GM21529 (cell line): Measurements from ENCODE around the gene HOXA2.

Source experiments
- ATAC-seq: cut with Tn5 transposase; IDR thresholded peaks from one replicate; pipeline ENCODE4 v1.9.1; 2021; ENCODE audit not compliant: unreplicated experiment

HOXA2 gene

GRCh38 chr7:27126596-27127327 lies 24.3 kb upstream of the HOXA2 start:
- no peak for ATAC-seq

GRCh38 chr7:27125986-27126394 lies 23.5 kb upstream of the HOXA2 start:
- ATAC-seq, result no peak

- no peak for ATAC-seq
Observed at GRCh38 chr7:27124902-27125689, 22.6 kb upstream of the HOXA2 start.

GRCh38 chr7:27124096-27124901 lies 21.8 kb upstream of the HOXA2 start:
- ATAC-seq, result no peak

GRCh38 chr7:27123477-27124053 lies 21.1 kb upstream of the HOXA2 start:
- no peak for ATAC-seq

- ATAC-seq, result no peak
Observed at GRCh38 chr7:27123007-27123476, 20.6 kb upstream of the HOXA2 start.

GRCh38 chr7:27122077-27122910 lies 19.8 kb upstream of the HOXA2 start:
- ATAC-seq, result no peak

GRCh38 chr7:27121684-27122076 lies 19.2 kb upstream of the HOXA2 start:
- no peak for ATAC-seq

GRCh38 chr7:27119412-27119911 lies 17.0 kb upstream of the HOXA2 start:
- ATAC-seq, result no peak

GRCh38 chr7:27118580-27118979 lies 16.1 kb upstream of the HOXA2 start:
- ATAC-seq, result no peak

GRCh38 chr7:27117887-27118491 lies 15.5 kb upstream of the HOXA2 start:
- ATAC-seq, result no peak

- no peak for ATAC-seq
Observed at GRCh38 chr7:27116962-27117886, 14.7 kb upstream of the HOXA2 start.

- no peak for ATAC-seq
Observed at GRCh38 chr7:27116031-27116961, 13.8 kb upstream of the HOXA2 start.

GRCh38 chr7:27115221-27116026 lies 12.9 kb upstream of the HOXA2 start:
- no peak for ATAC-seq

- ATAC-seq, result no peak
Observed at GRCh38 chr7:27114881-27115220, 12.4 kb upstream of the HOXA2 start.

GRCh38 chr7:27113991-27114769 lies 11.7 kb upstream of the HOXA2 start:
- no peak for ATAC-seq
